ENCODE measurements around the gene ACHE.
A peak's percentile ranks its signal among the peaks of the same experiment; 100 is the strongest.

Gene ACHE

DNA sequence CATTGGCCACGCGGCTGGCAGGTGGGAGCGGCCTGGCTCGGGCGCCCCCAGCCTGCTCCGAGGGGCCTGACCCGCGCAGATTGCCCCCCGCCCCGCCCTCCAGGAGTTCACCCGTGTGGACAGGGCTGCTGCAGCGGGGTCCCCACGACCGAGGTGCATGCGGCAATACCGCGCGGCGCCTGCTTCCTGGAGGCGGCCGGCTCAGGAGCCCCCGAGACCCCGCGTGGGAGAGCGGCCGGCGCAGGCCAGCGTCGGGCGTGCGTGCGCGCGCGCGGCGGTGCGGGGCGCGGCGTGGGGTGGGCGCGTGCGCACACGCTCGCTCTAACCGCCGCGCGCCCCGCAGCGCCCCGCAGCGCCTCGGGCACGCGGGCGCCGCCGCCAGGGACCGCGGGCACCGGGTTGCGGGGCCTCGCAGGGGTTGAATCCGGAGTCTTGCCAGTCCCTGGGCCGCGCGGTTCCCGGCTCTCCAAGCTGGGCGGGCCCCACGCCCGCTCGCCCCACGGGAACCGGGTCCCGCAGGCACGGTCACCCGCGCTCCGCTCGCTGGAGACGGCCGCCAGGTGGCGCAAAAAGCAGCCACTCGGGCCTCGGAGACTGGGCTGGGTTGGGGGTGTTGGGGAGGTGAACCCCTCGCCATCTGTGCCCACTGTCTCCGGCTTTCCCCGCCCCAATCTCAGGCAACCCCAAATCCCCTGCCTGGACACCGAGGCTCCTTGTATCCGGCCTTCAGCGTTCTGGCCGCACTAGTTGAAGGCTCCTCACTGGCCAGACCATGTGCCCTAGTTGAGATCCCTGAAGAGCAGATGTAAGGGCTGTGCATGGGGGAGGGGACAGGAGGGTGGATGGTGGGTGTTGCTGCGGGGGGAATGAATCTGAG is 1.3 kb upstream of the ACHE start:
- DNase-seq (ENCODE audit: extremely low read depth in 1 of 2, low read depth in 1 of 2), result peak in 1 of 2 donors; percentile 56

DNA sequence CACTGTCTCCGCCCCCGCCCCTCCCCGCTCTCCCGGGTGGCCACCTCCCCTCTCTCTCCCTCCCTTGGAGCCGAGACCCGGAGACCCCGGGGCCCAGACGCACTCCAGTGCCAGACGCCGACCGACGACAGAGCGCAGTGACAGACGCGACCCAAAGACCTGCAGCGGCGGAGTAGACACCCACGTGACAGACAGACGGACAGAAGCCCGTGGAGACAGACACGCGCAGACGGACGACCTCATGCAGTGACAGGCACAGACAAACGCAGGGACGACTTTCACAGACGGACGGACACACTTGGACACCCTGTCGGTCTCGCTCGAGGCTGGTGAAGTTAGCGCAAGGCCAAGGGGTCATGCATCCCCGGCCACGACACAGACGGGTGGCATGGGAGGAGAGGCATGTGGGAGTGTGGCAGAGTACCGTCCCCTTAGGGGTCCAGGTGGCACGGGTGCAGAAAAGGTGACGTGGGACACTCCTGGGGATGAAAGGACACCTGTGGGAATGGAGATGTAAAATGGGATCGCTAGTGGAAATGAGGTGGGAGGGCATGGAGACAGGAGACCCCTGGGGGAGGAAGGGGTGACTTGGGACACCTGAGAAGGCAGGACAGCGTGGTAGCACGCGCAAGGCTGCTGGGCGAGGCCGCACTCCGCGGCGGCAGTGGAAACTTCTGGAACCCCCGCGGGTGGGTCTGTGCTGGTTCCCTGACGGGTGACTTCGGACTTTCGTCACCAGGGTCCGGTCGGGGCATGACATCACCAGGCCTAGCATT is 456 bp upstream of the ACHE start:
- DNase-seq (ENCODE audit: extremely low read depth in 1 of 2, low read depth in 1 of 2), result no peak

DNA sequence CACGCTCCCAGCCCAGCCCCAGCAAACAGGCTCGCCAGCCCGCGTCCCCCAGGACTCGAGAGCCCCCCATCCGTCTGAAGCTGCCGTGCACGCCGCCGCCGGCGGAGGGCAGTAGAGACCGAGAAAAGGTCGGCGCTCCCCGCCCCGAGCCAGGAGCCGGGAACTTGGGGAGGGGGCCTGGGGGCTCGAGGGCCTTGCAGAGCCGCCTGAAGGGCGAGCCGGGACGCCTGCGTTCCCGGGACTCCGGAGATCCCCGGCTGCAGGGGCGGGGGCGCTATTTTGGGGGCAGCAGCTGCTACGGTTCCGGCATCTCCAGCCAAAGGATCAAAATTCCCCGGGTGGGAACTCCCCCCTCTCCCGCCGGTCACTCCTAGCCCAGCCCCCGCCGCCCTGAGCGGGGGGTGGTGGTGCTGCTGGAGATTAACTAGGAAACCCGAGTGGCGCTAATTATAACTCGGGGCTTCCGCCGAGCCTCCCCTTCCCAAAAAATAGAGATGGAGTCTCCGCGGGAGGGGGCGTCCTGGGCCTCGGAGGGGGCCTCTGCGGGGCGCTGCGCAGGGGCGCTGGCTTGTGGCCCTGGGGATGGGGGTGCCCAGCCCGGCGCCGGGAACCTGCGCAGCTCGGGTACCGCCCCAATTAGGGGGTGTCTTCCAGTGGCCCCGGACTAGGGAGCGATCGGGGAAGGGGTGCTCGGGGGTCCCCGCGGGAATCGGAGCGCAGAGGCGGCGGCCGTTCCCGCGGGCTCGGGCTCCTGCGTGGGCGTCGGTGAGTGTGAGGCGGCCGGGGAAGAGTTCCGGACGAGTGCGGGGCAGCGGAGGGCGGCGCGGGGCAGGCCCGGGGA is 608 bp downstream of the ACHE start:
- peak in 1 of 2 donors; percentile 50 for DNase-seq (ENCODE audit: extremely low read depth in 1 of 2, low read depth in 1 of 2)

DNA sequence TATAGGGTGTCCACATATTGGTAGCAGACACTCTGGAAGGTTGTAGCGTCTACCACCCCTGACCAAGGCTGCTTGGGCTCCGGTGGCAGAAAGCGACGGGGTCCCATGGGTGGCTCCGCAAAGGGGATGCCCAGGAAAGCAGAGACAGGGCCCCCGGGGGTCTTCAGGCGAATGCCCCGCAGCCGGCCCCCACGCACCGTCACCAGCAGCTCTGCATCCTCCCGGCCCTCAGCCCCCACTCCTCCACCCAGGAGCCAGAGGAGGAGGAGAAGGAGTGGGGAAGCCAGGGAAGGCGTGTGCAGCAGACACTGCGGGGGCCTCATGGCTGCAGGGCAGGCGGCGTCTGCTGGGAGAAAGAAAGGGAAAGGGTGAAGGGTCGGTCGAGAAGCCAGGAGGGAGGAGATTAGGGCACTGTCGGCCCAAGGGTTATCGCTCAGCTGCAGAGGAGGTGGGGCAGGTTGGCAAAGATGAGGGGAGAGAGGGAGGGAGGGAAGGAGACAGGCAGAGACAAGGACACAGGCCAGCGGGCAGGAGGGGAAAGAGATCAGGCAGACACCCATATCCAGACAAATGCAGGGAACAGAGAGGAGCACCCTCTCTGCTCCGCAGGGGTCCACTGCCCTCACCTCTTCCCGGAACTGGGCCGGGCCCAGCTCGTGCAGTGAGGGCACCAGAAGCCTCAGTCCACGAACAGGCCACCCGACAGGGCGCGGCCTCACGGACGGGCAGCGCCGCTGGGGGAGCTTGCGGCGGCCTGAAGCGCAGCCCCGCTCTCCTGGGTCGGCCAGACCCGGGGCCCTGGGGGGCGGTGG is 1.6 kb downstream of the ACHE start:
- DNase-seq (ENCODE audit: extremely low read depth in 1 of 2, low read depth in 1 of 2), result no peak

DNA sequence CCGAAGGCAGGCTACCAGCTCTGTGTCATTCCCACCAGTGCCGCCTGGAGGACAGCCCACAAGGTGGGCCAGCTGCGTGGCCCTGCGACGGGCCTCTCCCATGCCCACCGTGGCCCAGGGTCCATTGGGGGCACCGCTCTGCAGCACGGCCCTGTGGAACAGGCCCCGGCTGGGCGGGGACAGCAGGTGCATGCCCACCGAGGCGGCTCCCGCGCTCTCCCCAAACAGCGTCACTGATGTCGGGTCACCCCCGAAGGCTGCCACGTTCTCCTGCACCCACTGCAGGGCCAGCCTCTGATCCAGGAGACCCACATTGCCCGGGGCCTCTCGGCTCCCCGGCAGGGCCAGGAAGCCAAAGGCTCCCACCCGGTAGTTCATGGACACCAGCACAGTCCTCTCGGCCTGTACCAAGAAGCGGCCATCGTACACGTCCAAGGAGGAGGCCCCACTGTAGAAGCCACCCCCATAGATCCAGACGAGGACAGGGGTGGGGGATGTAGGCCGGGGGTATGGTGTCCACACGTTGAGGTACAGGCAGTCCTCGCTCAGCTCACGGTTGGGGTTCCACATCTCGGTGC is 2.3 kb downstream of the ACHE start:
- no peak for DNase-seq (ENCODE audit: extremely low read depth in 1 of 2, low read depth in 1 of 2)

DNA sequence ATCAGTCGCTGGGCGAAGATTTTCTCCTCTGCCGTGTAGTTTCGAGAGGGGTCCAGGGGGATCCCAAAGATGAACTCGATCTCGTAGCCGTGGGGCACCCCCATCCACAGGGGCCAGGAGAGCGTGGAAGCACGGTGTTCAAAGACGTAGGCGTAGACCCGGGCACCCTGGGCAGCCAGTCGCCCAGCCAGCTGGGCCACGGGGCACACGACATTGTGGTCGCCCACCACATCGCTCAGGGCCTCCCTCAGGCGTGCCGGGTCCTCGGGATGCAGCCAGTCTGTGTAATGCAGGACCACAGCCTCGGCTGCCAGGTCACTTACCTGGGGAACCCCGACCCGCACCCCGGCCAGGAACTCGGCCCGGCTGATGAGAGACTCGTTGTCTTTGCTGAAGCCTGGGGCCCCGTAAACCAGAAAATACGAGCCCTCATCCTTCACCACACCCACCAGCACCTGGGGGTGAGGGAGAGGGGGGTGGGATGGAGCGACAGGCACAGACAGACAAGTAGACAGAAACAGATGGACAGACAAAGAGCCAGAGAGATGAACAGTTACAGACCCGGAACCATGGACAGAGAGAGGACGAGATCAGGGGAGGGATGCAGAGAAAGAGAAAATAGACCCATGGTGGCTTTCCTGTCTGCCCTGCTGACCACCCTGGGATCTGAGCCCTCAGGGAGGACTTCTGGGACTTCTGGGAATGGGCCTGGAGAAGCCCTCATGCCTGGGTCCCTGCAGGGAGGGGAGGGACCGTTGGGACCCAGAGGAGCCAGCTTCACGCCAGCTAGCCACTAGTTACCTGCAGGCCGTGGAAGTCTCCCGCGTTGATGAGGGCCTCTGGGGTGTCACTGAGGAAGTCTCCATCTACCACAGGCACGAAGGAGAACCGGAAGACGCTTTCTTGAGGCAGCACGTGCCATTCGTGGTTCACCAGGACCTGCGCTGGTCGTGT is 3.0 kb downstream of the ACHE start:
- DNase-seq (ENCODE audit: extremely low read depth in 1 of 2, low read depth in 1 of 2), result no peak

DNA sequence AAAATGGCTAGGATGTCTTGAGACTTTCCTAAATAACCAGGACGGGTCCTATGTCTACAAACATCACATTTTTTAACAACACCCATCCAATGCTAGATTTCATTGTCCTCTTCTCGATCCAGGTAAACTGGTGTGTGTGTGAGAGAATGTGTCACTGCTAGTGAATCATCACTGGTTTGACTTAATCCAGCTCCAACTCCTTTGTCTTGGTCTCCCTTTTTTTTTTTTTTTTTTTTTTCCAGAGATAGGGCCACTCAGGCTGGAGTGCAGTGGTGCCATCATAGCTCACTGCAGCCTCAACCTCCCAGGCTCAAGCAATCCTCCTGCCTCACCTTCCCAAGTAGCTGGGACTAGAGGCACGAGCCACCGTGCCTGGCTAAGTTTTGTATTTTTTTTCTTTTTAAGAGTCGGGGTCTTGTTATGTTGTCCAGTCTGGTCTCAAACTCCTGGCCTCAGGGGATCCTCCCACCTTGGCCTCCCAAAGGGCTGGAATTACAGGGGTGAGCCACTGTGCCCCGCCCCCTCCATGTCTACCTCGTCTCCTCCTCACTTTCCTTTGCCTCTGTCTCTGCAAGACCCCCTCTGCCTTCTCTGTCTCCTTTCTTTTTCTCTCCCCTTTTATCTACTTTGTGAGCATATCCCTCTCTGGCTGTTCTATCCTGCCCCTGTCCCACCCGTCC is 4.0 kb downstream of the ACHE start:
- DNase-seq (ENCODE audit: extremely low read depth in 1 of 2, low read depth in 1 of 2), result no peak

DNA sequence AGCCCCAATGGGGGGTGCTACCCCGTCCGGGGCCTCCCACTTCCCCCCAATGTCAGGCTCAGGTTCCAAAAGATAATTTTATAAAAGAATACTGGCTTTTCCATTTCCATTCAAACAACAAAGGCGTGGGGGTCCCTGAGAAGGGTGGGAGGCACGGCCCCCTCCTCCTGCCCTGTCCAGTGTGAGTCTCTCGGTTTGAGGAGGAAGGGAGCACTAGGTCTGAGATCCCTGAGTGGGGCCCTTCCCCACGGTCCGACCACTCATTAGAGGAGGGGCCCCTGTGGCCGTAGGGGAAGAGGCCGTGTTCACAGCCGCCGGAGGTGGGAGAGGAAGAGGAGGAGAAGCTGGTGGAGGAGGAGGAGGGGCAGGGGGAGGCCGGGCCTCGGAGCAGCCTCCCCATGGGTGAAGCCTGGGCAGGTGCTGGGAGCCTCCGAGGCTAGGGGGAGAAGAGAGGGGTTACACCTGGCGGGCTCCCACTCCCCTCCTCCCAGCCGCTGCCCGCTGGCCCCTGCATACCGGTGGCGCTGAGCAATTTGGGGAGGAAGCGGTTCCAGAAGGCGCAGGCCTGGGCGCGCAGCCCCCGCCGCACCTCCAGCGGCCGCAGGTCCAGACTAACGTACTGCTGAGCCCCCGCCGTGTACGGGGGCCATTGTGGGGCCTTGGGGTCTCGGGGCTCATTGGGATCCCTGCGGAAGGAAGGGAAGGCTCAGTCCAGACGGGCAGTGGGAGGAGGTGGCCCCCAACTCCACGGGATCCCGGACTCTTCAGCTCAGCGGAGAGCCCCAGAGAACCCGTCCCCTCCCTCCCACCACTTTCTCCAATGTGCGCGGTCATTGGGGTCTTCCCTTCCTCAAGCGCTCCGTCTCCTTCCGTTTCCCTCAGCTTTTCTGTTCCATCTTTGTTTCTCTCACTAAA is 4.8 kb downstream of the ACHE start:
- DNase-seq (ENCODE audit: extremely low read depth in 1 of 2, low read depth in 1 of 2), result no peak

DNA sequence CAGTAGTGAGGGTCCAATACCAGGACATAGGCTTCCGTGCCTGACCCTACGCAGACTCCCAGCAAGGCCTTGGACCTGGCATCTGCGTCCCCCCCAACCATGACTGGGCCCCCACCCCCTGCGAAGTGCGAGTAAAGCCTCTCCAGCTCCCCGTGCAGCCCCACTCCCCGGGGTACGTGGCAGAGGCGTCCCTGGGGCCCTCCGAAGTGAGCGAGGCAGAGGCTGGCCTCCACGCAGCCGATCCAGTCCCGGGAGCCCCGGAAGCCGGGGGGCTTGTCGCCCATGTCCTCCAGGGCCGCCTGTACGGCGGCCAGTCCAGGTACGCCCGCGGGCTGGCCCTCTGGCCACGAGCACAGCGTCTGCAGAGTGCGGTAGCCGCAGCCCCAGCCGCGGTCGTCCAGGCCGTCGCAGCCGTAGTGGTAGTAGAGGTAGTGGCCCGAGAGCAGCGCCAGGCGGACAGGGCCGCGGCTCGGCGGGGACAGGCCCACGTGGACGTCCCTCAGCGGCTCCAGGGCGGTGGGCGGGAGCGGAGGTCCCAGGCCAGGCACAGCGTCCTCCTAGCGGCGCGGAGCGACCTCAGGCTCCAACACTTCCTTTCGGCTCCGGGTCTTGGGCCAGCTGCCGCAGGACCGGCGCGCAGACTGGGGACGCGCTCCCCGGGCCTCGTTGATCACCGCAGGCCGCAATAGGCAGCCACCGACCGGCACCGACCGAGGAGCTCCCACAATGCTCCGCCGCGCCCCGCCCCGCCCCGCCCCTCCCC is 6.5 kb downstream of the ACHE start, which contains the start of gene UFSP1:
TSS of gene UFSP1 (minus strand) at position 728 of the 763 bp plus-strand sequence. CDS start at position 284, 444 bp downstream.
- DNase-seq (ENCODE audit: extremely low read depth in 1 of 2, low read depth in 1 of 2), result no peak

DNA sequence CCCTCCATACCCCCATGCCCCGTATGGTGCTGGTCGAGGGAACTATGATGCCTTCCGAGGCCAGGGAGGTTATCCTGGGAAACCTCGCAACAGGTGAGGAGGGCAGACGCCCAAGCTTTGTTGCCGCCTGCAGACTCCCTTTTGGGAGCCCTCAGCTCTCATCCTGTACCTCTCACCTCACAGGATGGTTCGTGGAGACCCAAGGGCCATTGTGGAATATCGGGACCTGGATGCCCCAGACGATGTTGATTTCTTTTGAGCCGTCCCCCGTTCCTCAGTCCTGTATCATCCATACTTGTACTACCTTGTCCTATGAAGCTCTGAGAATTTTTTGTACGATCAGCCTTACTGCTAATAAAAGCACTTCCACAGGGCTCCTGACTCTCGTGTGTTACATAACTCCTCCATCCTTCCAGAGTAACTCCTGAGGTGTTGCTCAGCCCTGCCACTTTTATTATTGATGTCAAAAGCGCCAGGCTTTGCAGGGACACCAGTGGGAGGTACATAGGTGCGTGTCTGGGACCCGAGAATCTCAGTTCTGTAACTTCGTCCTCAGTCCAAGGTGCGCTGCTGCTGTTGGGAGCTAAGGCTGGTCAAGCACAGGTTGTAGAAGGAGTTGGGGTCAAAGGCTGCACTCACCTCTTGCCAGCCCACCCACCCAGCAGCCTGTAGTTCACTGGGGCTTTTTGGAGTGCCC is 7.2 kb downstream of the ACHE start:
- no peak for DNase-seq (ENCODE audit: extremely low read depth in 1 of 2, low read depth in 1 of 2)

DNA sequence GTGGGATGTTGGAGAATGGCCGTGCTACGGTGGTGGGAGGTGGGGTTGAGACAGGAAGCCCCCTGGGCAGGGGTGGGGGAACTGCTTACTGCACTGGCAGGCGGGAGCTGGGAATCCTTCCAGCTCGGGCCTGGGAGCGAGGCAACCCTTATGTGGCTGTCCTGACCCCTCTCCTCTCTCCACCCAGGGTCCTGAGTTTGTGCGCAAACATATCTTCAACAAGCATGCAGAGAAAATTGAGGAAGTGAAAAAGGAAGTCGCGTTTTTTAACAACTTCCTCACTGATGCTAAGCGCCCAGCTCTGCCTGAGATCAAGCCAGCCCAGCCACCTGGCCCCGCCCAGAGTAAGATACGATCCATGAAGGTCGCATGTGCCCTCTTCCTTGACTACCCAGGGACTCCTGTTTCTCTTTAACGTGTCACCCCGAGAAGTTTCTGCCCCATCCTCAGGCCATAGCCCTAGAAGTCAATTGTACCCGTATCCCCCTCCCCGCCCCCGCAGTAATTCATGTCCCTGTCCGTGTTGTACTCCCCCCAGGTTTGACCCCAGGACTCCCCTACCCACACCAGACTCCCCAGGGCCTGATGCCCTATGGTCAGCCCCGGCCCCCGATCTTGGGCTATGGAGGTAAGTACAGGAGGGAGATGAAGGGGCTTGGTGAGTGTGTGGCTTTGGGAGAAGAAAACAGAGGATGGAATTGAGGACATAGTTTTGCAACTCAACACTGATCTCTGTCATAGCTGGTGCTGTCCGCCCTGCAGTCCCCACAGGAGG is 8.0 kb downstream of the ACHE start:
- DNase-seq (ENCODE audit: extremely low read depth in 1 of 2, low read depth in 1 of 2), result peak in 1 of 2 donors; percentile 43

DNA sequence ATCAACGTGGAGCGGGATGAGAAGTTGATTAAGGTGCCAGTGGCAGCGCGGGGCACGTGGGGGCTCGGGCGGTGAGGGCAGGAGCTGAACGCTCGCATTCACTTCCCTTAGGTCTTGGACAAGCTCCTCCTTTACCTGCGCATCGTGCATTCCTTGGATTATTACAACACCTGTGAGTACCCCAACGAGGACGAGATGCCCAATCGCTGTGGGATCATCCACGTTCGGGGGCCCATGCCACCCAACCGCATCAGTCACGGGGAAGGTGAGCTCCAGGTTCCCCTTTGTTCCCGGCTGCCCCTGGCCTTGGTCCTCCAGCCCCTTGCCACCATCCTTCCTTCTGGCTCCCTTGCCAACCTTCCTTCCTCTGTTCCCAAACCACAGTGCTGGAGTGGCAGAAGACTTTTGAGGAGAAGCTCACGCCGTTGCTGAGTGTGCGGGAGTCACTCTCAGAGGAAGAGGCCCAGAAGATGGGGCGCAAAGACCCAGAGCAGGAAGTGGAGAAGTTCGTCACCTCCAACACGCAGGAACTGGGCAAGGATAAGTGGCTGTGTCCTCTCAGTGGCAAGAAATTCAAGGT is 8.7 kb downstream of the ACHE start:
- no peak for DNase-seq (ENCODE audit: extremely low read depth in 1 of 2, low read depth in 1 of 2)

DNA sequence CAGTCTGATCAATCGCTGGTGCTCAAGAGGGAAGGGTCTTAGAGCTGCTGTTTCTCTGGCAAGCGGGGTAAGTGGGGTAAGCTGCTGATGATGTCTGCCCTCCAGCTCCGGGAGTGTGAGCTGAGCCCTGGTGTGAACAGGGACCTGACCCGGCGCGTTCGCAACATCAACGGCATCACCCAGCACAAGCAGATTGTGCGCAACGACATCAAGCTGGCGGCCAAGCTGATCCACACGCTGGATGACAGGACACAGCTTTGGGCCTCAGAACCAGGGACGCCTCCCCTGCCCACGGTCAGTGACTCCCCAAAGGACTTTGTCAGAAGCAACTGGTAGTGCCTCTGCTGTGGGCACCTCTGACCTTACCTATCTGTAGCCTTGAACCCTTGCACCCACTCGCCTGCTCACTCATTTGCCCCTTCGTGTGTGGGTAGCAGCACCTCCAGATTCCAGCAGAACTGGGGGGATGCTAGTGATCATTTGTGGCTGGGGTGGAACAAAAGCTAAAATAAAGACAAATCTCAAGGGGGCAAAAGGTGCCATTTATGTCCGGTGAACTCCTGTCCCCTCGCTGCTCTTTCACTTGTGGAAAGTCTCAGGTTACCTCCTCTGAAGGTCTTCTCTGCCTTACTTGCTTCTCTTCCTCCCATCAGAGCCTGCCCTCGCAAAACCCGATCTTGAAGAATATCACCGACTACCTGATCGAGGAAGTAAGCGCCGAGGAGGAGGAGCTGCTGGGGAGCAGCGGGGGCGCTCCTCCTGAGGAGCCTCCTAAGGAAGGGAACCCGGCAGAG is 9.3 kb downstream of the ACHE start:
- DNase-seq (ENCODE audit: extremely low read depth in 1 of 2, low read depth in 1 of 2), result no peak
